ENCODE results near the gene C1QA. TPM values are rescaled to one million over a fixed set of nuclear protein-coding genes. Genes with fewer than 3 reads are reported as not detected.

The C1QA gene
- total RNA-seq, 4 donors from 2014 or later = 12.3 to 90.8 (median 28.7) TPM

GRCh38 chr1:22681556-22682276 is 45.3 kb downstream of the C1QA start:
- Histone ChIP-seq H3K36me3 (no peaks in the 10 kb centered on the region), H3K4me1 (peaks cover 0 to 8% (median 0%) of the 10 kb centered on the region in 4 donors), H3K27ac (no peak overlapping the region), H3K27me3 (no peaks in the 10 kb centered on the region), H3K9me3 (no peaks in the 10 kb centered on the region), H3K4me3 (no peak overlapping the region)
- TF ChIP-seq POLR2A (IDR thresholded peaks at IDR 0.05) (no peak), CTCF (IDR thresholded peaks at IDR 0.05) (no peak)
- DNase-seq = no peak

- TF ChIP-seq POLR2A (IDR thresholded peaks at IDR 0.05) (no peak), CTCF (IDR thresholded peaks at IDR 0.05) (no peak)
- H3K9me3 ChIP-seq = no peaks in the 10 kb centered on the region
These were observed 47.1 kb downstream of the C1QA start for GRCh38 chr1:22683547-22683946.

GRCh38 chr1:22685591-22686059 is 49.2 kb downstream of the C1QA start:
- no peaks in the 10 kb centered on the region for H3K36me3 ChIP-seq
- no peak for DNase-seq
- no peak overlapping the region for H3K4me3 ChIP-seq
- no peak overlapping the region for H3K27ac ChIP-seq
- no peaks in the 10 kb centered on the region for H3K9me3 ChIP-seq
- no peaks in the 10 kb centered on the region for H3K27me3 ChIP-seq
- TF ChIP-seq POLR2A (IDR thresholded peaks at IDR 0.05) (no peak), CTCF (IDR thresholded peaks at IDR 0.05) (no peak)
- no peaks in the 10 kb centered on the region for H3K4me1 ChIP-seq

More at GRCh38 chr1:22683547-22683946, 47.1 kb downstream of the C1QA start:
- H3K4me1 ChIP-seq = no peaks in the 10 kb centered on the region
- H3K36me3 ChIP-seq = no peaks in the 10 kb centered on the region
- H3K27me3 ChIP-seq = no peaks in the 10 kb centered on the region
- no peak for DNase-seq
- no peak overlapping the region for H3K27ac ChIP-seq
- H3K4me3 ChIP-seq = no peak overlapping the region

GRCh38 chr1:22687191-22687590 is 50.8 kb downstream of the C1QA start:
- Histone ChIP-seq H3K27ac (no peak overlapping the region), H3K4me3 (no peak overlapping the region), H3K4me1 (no peaks in the 10 kb centered on the region), H3K9me3 (no peaks in the 10 kb centered on the region), H3K36me3 (no peaks in the 10 kb centered on the region), H3K27me3 (no peaks in the 10 kb centered on the region)
- no peak for TF ChIP-seq POLR2A (IDR thresholded peaks at IDR 0.05)
- no peak for TF ChIP-seq CTCF (IDR thresholded peaks at IDR 0.05)
- no peak for DNase-seq

GRCh38 chr1:22688466-22688865 is 52.0 kb downstream of the C1QA start:
- no peaks in the 10 kb centered on the region for H3K9me3 ChIP-seq
- H3K27me3 ChIP-seq = no peaks in the 10 kb centered on the region
- H3K36me3 ChIP-seq = no peaks in the 10 kb centered on the region
- TF ChIP-seq POLR2A (IDR thresholded peaks at IDR 0.05) = no peak
- H3K27ac ChIP-seq = no peak overlapping the region
- no peak for DNase-seq
- no peak overlapping the region for H3K4me3 ChIP-seq
- no peaks in the 10 kb centered on the region for H3K4me1 ChIP-seq

Small RNA genes within 50 kb of the gene (small RNA-seq; reads per million reads assigned to genes)
- gene MIR6127 = 0 reads per million in 2 donors

Other genes starting within 250 kb of the C1QA start
- 10 to 100 TPM; 25.7 to 38.0 (median 32.5) TPM for gene ZBTB40, start 184.8 kb upstream of the C1QA start, total RNA-seq
- gene EPHA8, start 73.1 kb upstream of the C1QA start, total RNA-seq = not detected
- 10 to 100 TPM; 30.1 to 85.0 (median 50.0) TPM for gene C1QC, start 7.0 kb downstream of the C1QA start, total RNA-seq
- 100 to 1,000 TPM in 2 of 4 donors, 10 to 100 TPM in 2; 54.3 to 107 (median 86.1) TPM for gene C1QB, start 16.6 kb downstream of the C1QA start, total RNA-seq
- gene EPHB2, start 74.2 kb downstream of the C1QA start, total RNA-seq = 10 to 100 TPM; 24.5 to 71.0 (median 53.9) TPM

Data from Peyer's patch (tissue), 4 donors.